Ishikawa (cell line): ENCODE measurements around the gene COL21A1.

Experiments
- CEBPB ChIP-seq: IDR thresholded peaks from 2 replicates; pipeline ENCODE4 v1.6.1; 2012
- EGR1 ChIP-seq: IDR thresholded peaks from 2 replicates; pipeline ENCODE4 v1.6.1; 2012
- FOXM1 ChIP-seq: IDR thresholded peaks from 2 replicates; pipeline ENCODE4 v1.6.1; 2012; ENCODE audit warnings: low read depth, borderline replicate concordance
- RAD21 ChIP-seq: IDR thresholded peaks from 2 replicates; pipeline ENCODE4 v1.6.1; 2012; ENCODE audit warnings: low read depth
- REST ChIP-seq: IDR thresholded peaks from 2 replicates; pipeline ENCODE4 v1.6.1; 2012; ENCODE audit warnings: low read depth, mild to moderate bottlenecking
- TEAD4 ChIP-seq: IDR thresholded peaks from 2 replicates; pipeline ENCODE4 v1.6.1; 2012
- YY1 ChIP-seq: IDR thresholded peaks from 2 replicates; pipeline ENCODE4 v1.6.1; 2012; ENCODE audit warnings: low read depth
- TF ChIP-seq, protein P1 (sequence below): IDR thresholded peaks from 2 replicates; pipeline ENCODE4 v1.6.1; 2012

- TF ChIP-seq FOXM1 (no peak), REST (no peak), YY1 (no peak), CEBPB (no peak), EGR1 (no peak), TEAD4 (no peak), RAD21 (no peak)
- TF ChIP-seq, protein P1, sequence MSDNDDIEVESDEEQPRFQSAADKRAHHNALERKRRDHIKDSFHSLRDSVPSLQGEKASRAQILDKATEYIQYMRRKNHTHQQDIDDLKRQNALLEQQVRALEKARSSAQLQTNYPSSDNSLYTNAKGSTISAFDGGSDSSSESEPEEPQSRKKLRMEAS, result no peak
Measured at GRCh38 chr6:56188429-56188828, 59.0 kb downstream of the COL21A1 start.
